Uterus (tissue), 2 donors: ENCODE data around the gene TLCD3B.

Experiments used
- POLR2A ChIP-seq, 2 donors: fragments of 450-650 bp; IDR thresholded peaks; one replicate each; pipeline ENCODE4 v1.6.1; 2016; ENCODE audit warnings: antibody characterized with exemption in 2 of 2, mild to moderate bottlenecking in 1 of 2, moderate library complexity in 1 of 2
- TF ChIP-seq, protein P1 (sequence below), 4 experiments: fragments of 200-600 bp in 2 of 4; fragments of 450-650 bp in 2 of 4; sonication (generic) in 2 of 4; IDR thresholded peaks; one replicate each; pipeline ENCODE4 v1.5.1; 2016 to 2019; ENCODE audit warnings: antibody characterized with exemption in 4 of 4, mild to moderate bottlenecking in 2 of 4, moderate library complexity in 1 of 4

DNA sequence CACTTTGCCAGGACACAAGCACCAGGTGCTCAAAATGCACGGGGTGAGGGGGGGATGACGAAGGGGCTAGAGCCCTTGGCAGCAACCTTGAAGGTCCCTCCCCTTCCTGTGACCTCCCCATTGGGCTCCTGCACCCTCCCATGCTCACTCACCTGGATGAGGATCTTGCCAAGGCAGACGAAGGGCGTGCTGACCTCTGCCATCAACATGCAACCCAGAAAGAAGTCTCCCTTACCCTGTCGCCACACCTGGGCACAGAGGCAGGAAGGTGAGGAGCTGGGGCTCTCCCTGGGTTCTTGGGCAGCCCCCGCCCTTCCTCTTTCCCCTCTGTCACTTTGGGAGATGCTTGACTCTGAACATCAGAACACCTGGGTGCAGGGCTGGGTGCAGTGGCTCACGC lies 5.5 kb downstream of the TLCD3B start:
- no peak for TF ChIP-seq POLR2A (IDR thresholded peaks at IDR 0.05)
- TF ChIP-seq, protein P1, sequence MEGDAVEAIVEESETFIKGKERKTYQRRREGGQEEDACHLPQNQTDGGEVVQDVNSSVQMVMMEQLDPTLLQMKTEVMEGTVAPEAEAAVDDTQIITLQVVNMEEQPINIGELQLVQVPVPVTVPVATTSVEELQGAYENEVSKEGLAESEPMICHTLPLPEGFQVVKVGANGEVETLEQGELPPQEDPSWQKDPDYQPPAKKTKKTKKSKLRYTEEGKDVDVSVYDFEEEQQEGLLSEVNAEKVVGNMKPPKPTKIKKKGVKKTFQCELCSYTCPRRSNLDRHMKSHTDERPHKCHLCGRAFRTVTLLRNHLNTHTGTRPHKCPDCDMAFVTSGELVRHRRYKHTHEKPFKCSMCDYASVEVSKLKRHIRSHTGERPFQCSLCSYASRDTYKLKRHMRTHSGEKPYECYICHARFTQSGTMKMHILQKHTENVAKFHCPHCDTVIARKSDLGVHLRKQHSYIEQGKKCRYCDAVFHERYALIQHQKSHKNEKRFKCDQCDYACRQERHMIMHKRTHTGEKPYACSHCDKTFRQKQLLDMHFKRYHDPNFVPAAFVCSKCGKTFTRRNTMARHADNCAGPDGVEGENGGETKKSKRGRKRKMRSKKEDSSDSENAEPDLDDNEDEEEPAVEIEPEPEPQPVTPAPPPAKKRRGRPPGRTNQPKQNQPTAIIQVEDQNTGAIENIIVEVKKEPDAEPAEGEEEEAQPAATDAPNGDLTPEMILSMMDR (IDR thresholded peaks at IDR 0.05): no peak
